Ovary (tissue), 3 donors: Measurements from ENCODE around the gene EPG5.

Experiments used
- EP300 ChIP-seq: sonication (generic); formaldehyde crosslinking; IDR thresholded peaks from one replicate; pipeline ENCODE4 v1.6.1; 2017; ENCODE audit warnings: antibody characterized with exemption
- TF ChIP-seq, protein P1 (sequence below), 3 donors: fragments of 450-650 bp in 2 of 3; fragments of 200-600 bp in 1 of 3; IDR thresholded peaks; one replicate each; pipeline versions ENCODE4 v1.5.1 to v1.8.0; 2016 to 2022; ENCODE audit warnings: antibody characterized with exemption in 3 of 3, mild to moderate bottlenecking in 1 of 3
- donor health status: DM: no; HTN: no; CAD: no.

- no peak for TF ChIP-seq EP300
- TF ChIP-seq, protein P1, sequence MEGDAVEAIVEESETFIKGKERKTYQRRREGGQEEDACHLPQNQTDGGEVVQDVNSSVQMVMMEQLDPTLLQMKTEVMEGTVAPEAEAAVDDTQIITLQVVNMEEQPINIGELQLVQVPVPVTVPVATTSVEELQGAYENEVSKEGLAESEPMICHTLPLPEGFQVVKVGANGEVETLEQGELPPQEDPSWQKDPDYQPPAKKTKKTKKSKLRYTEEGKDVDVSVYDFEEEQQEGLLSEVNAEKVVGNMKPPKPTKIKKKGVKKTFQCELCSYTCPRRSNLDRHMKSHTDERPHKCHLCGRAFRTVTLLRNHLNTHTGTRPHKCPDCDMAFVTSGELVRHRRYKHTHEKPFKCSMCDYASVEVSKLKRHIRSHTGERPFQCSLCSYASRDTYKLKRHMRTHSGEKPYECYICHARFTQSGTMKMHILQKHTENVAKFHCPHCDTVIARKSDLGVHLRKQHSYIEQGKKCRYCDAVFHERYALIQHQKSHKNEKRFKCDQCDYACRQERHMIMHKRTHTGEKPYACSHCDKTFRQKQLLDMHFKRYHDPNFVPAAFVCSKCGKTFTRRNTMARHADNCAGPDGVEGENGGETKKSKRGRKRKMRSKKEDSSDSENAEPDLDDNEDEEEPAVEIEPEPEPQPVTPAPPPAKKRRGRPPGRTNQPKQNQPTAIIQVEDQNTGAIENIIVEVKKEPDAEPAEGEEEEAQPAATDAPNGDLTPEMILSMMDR (IDR thresholded peaks at IDR 0.05): no peak
These were observed 56.6 kb downstream of the EPG5 start for GRCh38 chr18:45910405-45911023.
